Fibroblast of skin of right quadriceps (primary cell): ENCODE measurements around the gene TARBP2.

Source experiments
- DNase-seq: peaks from one replicate; pipeline ENCODE4 v3.0.0-alpha.2; 2013

TARBP2 gene

GRCh38 chr12:53496752-53497032 is 4.4 kb upstream of the TARBP2 start:
- no peak for DNase-seq

GRCh38 chr12:53497461-53497860 is 3.6 kb upstream of the TARBP2 start:
- no peak for DNase-seq

- DNase-seq: no peak
Measured at GRCh38 chr12:53498235-53498630, 2.9 kb upstream of the TARBP2 start.

- peak; percentile 51 for DNase-seq
Measured at GRCh38 chr12:53499266-53500141, 1.6 kb upstream of the TARBP2 start, which contains the start of gene MAP3K12. TSS of gene MAP3K12 (minus strand) at chr12:53499458. CDS start at chr12:53487391, 12,067 bp downstream.

- DNase-seq: peak; percentile 65
Measured at GRCh38 chr12:53500142-53500775, 824 bp upstream of the TARBP2 start.

- no peak for DNase-seq
Measured at GRCh38 chr12:53501615-53502181, 615 bp downstream of the TARBP2 start.

GRCh38 chr12:53502331-53502730 is 1.2 kb downstream of the TARBP2 start:
- no peak for DNase-seq

- no peak for DNase-seq
Measured at GRCh38 chr12:53502983-53503728, 2.1 kb downstream of the TARBP2 start.

GRCh38 chr12:53504004-53504920 is 3.2 kb downstream of the TARBP2 start:
- DNase-seq: no peak

- DNase-seq: no peak
Measured at GRCh38 chr12:53505086-53505485, 4.0 kb downstream of the TARBP2 start.

- no peak for DNase-seq
Measured at GRCh38 chr12:53505555-53506449, 4.7 kb downstream of the TARBP2 start.

GRCh38 chr12:53506450-53506785 is 5.3 kb downstream of the TARBP2 start:
- DNase-seq: no peak

GRCh38 chr12:53506881-53507602 is 6.0 kb downstream of the TARBP2 start, which contains the start of gene NPFF:
TSS of gene NPFF (minus strand) at chr12:53507484. CDS start at chr12:53507474, 10 bp downstream.
- DNase-seq: no peak

GRCh38 chr12:53507603-53507885 is 6.5 kb downstream of the TARBP2 start:
- DNase-seq: no peak

- peak; percentile 72 for DNase-seq
Measured at GRCh38 chr12:53508534-53509170, 7.6 kb downstream of the TARBP2 start.

- no peak for DNase-seq
Measured at GRCh38 chr12:53510181-53510812, 9.2 kb downstream of the TARBP2 start.

GRCh38 chr12:53513712-53514410 is 12.8 kb downstream of the TARBP2 start:
- no peak for DNase-seq

GRCh38 chr12:53514628-53515290 is 13.7 kb downstream of the TARBP2 start:
- DNase-seq: no peak
